Rectal smooth muscle tissue (tissue), 1 donor: ENCODE results near the gene CBX4.

ENCODE experiments used
- H3K27ac ChIP-seq: one replicate; pipeline ENCODE4 v1.7.0; 2013; ENCODE audit warnings: low read depth, low read length, inconsistent platforms
- H3K27me3 ChIP-seq: one replicate; pipeline ENCODE4 v1.7.0; 2013; ENCODE audit warnings: low read length; ENCODE audit not compliant: control insufficient read depth, insufficient read depth
- H3K36me3 ChIP-seq: one replicate; pipeline ENCODE4 v1.7.0; 2013; ENCODE audit warnings: low read length; ENCODE audit not compliant: control insufficient read depth, insufficient read depth
- H3K4me1 ChIP-seq: one replicate; pipeline ENCODE4 v1.7.0; 2013; ENCODE audit warnings: low read length; ENCODE audit not compliant: control insufficient read depth, insufficient read depth
- H3K4me3 ChIP-seq: one replicate; pipeline ENCODE4 v1.7.0; 2013; ENCODE audit warnings: low read length
- H3K9ac ChIP-seq: one replicate; pipeline ENCODE4 v1.7.0; 2013; ENCODE audit warnings: low read length

Gene CBX4

DNA sequence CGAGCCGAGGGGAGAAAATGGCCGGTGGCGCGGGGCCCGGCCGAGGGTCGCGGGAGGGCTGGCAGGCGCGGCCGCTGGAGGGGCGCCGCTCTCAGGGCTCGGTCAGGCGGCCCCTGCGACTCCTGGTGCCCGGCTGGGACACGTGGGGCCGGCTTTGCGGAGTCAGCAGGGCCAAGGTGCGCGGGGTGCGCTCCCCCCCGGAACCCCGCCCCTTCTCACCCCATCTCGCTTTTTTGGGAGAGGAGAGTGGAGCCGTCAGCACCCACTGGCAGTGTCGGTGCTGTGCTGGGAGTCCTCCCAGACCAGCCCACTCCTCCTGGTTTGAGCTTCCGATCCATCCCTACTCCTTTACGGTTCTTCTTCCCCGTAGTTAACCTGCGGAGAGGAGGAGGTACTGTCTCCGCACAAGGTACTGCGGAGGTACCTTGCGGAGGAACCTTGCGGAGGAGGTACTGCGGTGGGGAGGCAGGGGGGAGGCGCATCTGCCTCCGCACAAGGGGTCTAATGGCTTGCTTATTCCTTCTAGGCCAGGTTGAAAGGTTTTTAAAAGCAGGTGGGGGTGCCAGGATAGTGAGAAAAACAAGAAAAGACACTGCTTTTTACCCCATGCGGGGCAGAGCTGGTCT, 23.3 kb downstream of the CBX4 start:
- Histone ChIP-seq H3K9ac (no peak overlapping the region), H3K27me3 (peaks cover 36% of the 10 kb centered on the region), H3K27ac (no peak overlapping the region), H3K4me1 (no peaks in the 10 kb centered on the region), H3K4me3 (no peak overlapping the region), H3K36me3 (no peaks in the 10 kb centered on the region)

DNA sequence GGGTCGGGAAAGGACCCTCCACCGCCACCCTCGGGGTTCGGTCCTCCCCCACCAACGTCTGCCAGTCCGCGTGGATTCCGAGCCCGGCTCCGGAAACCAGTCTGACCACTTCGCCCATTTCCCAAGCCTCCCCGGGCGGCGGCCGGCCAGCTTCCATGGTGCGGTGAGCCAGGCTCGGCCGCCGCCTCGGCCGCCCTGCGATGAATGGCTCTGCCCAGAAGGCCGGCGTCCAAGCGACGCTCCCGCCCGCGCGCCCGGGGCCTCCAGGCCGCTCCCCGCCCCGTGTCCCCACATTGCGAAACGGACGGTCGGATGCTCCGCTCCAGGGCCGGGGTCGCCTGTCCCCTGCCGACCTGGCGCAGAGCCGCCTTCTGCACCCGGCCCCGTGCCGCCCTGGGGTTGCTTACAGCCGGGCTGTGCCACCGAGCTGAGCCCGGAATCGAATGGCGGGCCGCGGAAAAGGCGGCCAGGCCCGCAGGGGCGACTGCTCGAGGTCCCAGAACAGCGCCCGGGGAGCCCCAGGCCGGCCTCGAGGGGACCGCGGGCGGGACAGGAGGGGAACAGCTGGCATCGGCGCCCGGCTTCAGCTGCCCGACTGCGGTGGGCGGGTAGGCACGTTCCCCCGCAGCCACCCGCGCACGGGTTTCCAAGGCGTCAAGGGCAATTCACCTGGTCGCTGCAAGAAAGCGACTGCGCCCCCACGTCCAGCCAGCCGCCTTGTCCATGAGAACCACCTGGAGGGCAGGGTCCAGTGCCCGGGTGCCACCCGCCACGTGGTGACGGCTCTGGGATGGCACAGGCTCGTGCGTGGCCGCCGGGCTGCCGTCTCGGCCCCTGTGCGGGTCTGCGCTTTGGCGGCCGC, 24.0 kb downstream of the CBX4 start:
- Histone ChIP-seq H3K9ac (no peak overlapping the region), H3K36me3 (no peaks in the 10 kb centered on the region), H3K4me3 (no peak overlapping the region), H3K27ac (no peak overlapping the region), H3K4me1 (no peaks in the 10 kb centered on the region), H3K27me3 (peaks cover 38% of the 10 kb centered on the region)

DNA sequence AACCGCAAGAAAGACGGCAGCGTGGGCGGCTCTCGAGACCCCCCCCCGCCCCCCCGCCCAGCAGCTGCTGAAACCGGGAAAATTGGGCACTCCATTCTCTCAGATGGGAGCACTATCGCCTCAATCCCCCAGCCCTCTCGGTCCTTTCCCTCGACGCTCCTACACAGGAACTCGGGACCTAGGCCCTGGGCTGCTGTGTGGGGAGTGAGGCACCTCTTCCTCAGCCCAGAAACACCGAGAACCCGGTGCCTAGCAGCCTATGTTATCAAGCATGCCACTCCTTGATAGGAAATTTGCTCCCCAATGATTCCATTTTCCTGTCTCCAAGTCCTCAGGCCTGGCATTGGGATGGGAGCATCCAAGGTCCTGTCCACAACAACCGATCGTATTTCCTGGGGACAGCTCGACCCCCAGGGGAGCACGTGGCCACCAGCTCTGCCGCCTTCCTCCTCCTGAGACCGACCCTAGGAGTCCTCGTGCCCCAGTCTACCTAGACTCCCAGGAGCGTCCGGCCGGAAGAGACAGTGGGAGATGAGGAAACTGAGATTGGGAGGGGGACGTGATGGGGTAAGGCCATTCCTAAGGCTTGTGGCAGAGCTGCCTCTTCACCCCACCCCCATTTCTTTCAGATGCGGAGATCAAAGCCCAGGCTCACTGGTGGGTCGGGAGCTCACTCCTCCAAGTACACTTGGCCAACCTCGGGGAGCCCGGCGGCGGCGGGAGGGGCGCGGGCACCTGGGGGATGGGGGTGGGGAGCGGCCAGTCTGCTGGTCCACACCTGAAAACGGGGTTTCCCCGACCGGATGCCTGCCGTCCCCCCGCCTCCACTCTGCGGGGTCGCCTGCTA, 24.9 kb downstream of the CBX4 start:
- Histone ChIP-seq H3K4me1 (no peaks in the 10 kb centered on the region), H3K36me3 (no peaks in the 10 kb centered on the region), H3K27ac (no peak overlapping the region), H3K27me3 (peaks cover 38% of the 10 kb centered on the region), H3K9ac (no peak overlapping the region), H3K4me3 (no peak overlapping the region)

DNA sequence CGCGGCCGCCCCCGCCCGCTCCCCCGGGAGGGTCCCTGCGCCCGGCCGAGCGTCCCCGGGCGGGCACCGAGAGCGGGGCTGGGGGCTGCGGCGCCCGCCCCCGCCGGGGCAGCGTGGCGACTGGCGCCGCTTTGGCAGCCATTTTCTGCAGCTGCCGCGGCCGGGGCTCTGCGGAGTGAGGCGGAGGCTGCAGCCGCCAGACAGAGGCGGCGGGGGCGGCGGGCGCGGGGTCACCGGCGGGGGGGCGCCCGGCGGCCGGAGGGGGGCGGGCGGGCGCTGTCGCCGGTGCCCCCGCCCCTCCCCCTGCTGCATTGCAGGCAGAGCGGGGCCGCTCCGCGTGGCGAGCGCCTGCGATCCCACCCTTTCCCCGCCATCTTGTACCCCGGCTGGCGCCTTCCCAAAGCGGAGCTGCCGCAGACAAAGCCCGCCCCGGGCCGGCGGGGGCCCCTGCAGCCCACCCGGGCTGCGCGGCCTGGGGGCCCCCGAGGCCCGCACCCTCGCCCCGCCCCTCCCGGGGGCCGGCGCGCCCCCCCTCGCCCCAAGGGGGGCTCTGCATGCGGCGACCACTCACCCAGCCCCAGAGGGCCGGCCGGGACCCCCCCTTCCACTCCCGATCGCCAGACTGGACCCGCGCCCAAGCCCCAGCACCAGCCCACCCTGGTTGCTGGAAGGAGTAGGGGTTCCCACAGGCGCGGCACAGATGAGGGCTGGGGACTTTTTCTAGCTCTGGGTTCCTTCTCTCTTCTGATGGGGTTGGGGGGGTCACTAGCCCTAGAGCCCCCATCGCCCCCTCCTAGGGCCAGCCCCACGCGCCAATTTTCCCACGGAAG, 25.7 kb downstream of the CBX4 start:
- H3K27me3 ChIP-seq, result peaks cover 44% of the 10 kb centered on the region
- H3K27ac ChIP-seq, result no peak overlapping the region
- no peak overlapping the region for H3K9ac ChIP-seq
- H3K4me1 ChIP-seq, result no peaks in the 10 kb centered on the region
- H3K4me3 ChIP-seq, result no peak overlapping the region
- no peaks in the 10 kb centered on the region for H3K36me3 ChIP-seq

DNA sequence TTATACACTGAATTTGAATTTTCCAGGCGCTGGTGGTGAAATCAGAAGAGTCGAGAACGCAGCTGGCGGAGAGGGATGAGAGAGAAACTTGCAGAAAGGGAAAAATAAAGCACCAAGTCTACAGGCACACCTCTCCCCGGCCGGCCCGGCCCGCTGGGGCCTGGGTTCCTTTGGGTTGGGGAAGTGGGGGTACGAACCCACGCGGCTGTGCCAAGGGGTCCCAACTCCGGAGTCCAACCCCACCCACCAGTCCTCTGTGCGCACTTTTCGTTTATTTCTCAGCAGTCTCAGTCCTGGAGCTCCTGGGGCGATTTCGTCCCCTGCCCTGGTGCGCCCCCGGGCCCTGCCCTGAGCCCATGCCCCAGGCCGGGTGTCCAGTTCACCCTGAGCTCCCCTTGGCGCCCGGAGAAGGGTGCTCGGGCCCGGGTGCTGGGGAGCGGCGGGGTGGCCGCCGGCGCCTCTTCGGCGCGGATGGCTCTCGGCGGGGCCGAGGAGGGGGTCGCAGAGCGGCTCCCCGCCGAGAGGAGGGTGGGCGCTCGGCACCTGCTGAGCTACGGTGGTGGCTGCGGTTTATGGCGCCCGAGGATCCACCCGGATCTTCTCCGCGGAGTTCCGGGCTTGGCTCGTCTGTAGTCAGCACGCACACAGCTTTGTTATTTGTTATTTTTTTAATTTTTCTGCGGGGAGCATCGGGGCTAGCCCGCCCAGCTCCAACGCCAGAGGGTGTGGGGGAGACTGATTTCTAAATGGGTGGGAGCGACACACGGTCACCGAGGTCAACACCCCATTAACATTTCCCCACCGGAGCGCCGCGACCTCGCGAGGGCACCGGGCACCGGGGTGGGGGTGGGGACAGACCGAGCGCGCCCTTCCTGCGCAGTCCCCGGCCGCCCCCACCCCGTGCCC, 26.6 kb downstream of the CBX4 start:
- Histone ChIP-seq H3K9ac (no peak overlapping the region), H3K4me3 (no peak overlapping the region), H3K4me1 (no peaks in the 10 kb centered on the region), H3K27ac (no peak overlapping the region), H3K27me3 (peaks cover 50% of the 10 kb centered on the region), H3K36me3 (no peaks in the 10 kb centered on the region)

DNA sequence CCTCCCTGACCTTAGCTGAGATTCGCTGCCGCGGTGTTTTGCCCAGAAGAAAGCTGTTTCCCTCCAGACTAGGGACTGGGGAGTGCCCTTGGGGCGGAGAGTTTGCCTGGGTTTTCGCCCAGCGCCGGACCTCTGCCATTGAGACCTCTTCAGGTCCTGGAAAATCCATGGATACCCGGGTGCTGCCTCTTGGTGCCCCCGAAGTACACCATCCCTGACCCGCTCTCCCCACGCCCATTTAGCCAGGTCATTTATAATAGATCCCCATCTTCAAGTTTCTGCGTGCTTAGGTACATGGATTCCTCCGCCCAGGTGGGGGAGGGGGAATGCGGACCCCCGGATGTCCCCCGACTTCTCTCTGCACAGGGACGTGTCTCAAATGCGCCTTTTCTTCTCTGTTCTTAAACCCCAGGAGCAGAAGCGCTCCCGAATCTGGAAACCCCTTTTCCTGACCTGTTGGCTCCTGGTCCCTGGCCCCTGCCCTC, 27.3 kb downstream of the CBX4 start:
- H3K27me3 ChIP-seq, result peaks cover 56% of the 10 kb centered on the region
- H3K27ac ChIP-seq, result no peak overlapping the region

DNA sequence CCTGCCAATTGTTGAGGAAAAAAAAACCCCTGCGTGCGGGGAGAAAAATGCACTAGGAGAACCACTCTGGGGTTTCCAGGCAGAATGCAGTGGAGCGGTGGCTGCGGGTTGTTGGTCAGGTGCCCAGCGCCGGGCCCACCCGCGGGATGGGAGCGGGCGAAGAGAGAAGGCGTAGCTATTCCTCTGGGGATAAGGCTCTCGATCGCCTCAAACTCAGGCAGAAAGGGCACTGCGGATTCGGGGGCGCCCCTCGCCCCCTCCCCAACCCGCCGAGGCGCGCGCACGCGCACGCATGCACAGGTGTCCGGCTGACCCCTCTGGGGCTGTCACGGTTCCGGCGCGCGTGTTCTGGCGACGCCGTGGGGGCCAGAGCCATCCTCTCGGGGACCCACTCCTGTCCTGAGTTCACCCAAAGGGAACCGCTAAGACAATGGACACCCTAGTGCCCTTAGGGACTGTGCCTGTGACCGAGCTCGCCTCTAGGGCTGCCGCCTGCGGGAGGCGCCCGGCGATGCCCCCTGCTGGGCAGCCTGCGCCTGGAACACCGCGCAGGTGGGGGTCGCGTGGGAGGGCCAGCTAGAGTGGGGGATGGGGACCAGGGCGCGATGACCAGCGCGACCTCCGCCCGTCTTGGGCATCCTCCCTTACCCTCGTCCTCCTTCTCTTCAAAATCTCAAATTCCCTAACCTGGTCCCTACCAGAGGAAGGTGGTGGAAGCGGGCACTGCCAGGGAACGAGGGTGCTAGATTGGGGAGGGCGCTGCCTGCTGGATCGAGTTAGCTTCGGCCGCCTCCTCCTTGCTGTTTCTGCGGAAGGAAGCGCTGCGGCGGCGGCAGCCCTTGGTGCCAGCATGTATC, 28.0 kb downstream of the CBX4 start:
- no peak overlapping the region for H3K9ac ChIP-seq
- H3K36me3 ChIP-seq, result no peaks in the 10 kb centered on the region
- H3K4me3 ChIP-seq, result no peak overlapping the region
- peaks cover 63% of the 10 kb centered on the region for H3K27me3 ChIP-seq
- no peaks in the 10 kb centered on the region for H3K4me1 ChIP-seq
- H3K27ac ChIP-seq, result no peak overlapping the region

More for the DNA sequence above, 27.3 kb downstream of the CBX4 start:
- Histone ChIP-seq H3K36me3 (no peaks in the 10 kb centered on the region), H3K4me3 (no peak overlapping the region), H3K9ac (no peak overlapping the region), H3K4me1 (no peaks in the 10 kb centered on the region)

DNA sequence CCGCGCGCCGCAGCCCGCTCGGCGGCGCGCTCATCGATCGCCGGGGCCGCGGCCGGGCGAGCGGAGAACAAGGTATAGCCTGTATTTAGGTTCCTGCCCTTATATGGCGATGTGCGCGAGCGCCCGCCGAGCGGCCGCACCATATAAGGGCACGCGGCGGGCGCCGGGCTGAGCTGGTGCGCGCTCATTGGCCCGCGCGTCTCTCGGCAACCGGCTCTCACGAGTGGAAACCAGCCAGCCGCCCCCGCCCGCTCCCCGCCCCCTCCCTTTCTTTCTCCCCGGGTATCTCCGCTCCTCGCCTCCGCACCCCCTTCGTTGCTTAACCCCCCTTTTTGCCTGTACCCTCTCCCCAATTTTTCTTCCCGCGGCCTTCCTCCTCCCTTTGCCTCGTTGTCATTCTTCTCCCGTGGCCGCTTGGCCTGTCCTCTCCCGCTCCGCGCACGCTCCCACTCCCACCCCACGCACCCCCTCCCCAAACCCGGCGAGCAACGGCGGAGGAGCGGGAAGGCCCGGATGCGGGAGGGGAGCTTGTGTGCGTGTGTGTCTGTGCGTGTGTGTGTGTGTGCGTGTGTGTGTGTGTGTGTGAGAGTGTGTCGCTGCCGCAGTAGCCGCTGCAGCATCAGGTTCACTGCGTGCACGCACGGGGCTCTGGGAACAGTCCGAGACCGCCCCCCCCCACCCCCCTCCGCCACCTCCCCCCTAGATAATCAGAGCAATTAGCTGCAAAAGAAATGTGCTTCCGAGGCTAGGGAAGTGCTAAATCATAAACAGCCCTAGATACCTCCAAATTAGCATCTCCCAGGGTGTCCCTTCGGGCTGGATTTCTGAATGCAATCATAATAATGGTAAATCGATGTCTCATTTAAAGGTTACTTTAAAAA, 28.9 kb downstream of the CBX4 start:
- no peak overlapping the region for H3K27ac ChIP-seq
- H3K36me3 ChIP-seq, result no peaks in the 10 kb centered on the region
- no peaks in the 10 kb centered on the region for H3K4me1 ChIP-seq
- H3K27me3 ChIP-seq, result peaks cover 68% of the 10 kb centered on the region
- H3K9ac ChIP-seq, result no peak overlapping the region
- no peak overlapping the region for H3K4me3 ChIP-seq

DNA sequence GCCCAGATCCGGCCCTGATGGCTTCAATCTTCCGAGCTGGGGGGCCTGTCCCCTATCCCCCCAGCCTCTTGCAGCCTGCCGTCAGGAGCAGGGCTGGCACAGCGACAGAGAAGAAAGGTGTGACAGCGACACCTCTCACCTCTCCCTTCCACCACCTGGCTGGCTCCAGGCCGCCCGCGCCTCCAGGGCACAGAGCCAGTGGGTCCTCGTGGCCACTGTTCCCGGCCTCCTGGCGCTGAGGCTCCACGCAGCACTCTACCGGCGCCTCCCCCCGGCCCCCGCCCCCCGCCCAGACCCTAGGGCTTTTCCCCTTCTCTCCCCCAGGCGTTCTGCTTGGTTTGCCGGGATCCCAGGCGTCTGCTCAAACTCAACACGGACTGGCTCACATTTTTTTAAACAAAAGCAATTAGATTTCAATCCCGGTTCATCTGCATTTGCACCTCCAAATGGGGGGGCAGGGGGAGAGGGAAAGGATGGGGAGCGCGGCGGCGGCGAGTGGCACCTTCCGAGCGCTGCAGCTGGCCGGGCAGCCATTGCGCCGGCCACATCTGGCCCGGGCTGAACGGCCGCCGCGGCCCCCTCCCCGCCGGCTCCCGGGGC, 29.6 kb downstream of the CBX4 start:
- no peaks in the 10 kb centered on the region for H3K4me1 ChIP-seq
- no peak overlapping the region for H3K9ac ChIP-seq
- no peak overlapping the region for H3K27ac ChIP-seq
- no peak overlapping the region for H3K4me3 ChIP-seq
- peaks cover 67% of the 10 kb centered on the region for H3K27me3 ChIP-seq
- H3K36me3 ChIP-seq, result no peaks in the 10 kb centered on the region
